Endometrium (tissue), 2 donors: ENCODE results near the gene ACTN2.

Experiments
- FAIRE-seq: peaks from 2 replicates; lab custom pipeline; 2012; peaks lifted over from hg19 to GRCh38; lab: Jason Lieb, UNC
- donor health status: control.
- donor health status: control.

The ACTN2 gene

DNA sequence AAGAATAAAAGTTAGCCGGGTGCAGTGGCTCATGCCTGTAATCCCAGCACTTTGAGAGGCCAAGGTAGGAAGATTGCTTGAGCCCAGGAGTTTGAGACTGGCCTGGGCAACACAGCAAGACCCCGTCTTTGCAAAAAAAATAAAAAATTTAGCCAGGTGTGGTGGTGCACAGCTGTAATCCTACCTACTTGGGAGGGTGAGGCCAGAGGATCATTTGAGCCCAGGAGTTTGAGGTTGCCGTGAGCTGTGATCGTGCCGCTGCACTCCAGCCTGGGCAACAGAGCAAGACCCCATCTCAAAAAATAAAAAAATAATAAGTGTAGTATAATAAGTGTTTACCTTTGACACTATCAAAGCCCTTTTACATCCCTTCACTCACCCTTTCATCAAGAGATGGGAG, 5.0 kb downstream of the ACTN2 start:
- FAIRE-seq = no peak

DNA sequence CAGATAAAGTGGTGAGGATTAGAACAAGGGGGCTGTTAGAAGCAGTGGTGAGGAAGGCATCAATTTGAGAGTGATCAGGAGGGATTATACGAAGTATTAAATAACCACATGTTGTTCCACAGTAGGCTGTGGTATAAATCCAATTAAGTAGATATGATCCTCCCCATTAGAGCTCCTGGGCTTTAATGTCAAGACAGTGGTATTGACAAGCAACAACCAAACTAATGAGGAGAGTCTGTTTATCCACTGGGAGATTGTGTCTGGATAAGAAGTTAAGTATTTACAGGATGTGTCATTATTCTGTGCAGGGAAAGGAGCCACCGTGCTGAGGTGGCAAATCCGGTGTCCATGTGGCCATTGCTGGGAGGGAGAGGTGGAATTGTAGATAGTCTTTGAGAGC, 5.8 kb downstream of the ACTN2 start:
- no peak for FAIRE-seq

GRCh38 chr1:236692742-236693141, 6.4 kb downstream of the ACTN2 start:
- no peak for FAIRE-seq

DNA sequence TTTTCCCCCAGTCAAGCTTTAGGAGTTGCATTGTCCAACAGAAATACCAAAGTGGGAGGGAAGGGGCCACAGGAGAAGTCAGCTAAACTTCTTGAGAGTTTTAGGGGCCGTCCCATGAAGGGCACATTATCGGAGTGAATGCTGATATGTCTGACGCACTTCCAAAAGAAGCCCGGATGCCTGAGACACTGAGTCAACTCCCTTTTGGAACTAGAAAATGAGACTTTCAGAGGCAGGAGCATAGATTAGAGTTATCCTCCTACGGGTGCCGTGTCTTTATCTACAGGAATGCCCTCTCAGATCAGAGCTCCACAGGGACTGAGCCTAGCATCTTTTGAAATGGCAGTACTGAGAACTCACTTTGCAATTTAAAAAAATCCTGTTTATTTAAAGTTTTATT, 13.1 kb downstream of the ACTN2 start:
- no peak for FAIRE-seq

GRCh38 chr1:236700903-236701302, 14.6 kb downstream of the ACTN2 start:
- FAIRE-seq = no peak

DNA sequence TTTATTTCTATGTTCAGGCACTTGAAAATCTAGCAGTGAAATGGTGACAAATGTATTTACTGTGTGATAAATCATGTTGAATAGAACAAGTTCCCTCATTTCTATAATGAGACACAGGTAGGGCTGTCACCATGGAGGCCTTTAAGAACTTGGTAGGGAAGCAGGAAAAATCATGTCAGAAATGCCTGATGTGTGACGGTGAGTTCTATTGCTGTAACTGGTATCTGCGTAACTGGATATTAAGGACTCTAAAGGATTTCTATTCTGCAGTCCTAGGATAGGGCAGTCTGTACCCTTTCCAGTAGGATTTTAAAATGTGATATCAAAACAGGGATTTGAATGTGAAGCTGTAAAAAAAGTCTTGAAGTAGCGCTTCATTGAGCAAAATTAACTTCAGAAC, 15.5 kb downstream of the ACTN2 start:
- no peak for FAIRE-seq

DNA sequence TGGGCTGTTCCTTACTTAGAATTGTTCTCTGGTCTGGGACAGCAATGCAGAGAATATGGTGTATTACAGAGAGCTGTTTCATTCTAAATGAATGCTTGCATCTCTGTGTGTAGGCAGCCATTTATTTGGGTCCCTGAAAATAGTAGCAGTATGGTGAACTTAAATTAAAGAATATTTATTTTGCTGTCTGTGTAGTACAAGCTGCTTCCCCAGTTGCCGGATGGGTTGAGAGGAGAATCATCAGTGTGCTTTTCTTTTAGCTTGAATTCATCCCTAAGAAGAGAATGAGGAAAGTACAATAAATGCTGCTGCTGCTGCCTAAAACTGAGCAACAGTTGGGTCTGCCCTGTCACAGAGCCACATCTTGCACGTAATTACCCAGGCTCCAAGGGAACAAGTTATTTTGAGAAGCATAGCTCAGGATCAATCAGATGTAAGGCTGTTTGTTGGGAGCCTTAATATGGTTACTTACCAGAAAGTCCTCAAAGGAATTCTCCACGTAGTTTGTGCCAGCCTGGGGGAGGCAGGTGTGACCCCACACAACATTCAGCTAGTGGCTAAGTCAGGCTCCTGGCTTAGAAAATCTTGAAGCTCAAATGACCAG, 16.6 kb downstream of the ACTN2 start:
- no peak for FAIRE-seq

- no peak for FAIRE-seq
Observed at GRCh38 chr1:236705771-236706170, 19.5 kb downstream of the ACTN2 start.

- no peak for FAIRE-seq
Observed at GRCh38 chr1:236706183-236706582, 19.9 kb downstream of the ACTN2 start.

DNA sequence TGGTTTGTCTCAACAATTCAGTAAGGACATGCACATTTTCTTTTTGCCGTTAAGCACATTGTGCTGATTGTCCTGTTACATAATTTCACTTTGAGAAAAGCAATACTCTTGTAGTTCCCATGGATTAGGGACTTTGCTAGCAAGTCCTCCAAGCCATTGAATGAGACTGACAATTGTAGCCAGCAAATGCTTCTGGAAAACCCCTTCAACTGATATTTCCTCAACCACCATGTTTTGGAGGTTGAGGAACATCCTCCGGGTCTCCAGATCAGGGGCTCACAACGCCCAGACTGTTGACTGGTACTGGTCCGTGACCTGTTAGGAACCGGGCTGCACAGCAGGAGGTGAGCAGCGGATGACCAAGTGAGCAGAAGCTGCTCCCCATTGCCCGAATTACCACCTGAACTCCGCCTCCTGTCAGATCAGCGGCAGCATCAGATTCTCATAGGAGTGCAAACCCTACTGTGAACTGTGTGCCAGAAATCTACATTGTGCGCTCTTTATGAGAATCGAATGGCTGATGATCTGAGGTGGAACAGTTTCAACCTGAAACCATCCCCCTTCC, 24.1 kb downstream of the ACTN2 start:
- FAIRE-seq = no peak

DNA sequence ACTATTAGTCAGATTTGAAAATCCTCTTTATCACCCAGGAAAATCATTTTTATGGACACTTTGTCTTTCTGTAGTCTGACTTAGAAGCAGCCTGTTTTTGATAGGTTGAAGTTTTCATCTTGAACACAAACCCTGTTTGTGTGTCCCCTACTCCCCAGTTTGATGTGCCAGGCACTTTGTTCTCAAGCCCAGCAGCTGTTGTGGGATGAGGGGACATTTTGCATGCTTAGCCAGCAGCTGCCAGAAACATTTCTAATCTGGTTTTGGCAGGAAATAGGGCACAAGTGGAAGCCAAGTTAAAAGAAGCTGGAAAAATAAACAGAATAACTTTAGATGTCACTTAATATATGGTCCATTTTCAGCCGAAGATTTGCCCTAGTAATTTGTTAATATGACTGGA, 29.9 kb downstream of the ACTN2 start:
- FAIRE-seq = no peak

GRCh38 chr1:236717811-236718210, 31.5 kb downstream of the ACTN2 start:
- FAIRE-seq = no peak

GRCh38 chr1:236718328-236718727, 32.0 kb downstream of the ACTN2 start:
- FAIRE-seq = no peak

DNA sequence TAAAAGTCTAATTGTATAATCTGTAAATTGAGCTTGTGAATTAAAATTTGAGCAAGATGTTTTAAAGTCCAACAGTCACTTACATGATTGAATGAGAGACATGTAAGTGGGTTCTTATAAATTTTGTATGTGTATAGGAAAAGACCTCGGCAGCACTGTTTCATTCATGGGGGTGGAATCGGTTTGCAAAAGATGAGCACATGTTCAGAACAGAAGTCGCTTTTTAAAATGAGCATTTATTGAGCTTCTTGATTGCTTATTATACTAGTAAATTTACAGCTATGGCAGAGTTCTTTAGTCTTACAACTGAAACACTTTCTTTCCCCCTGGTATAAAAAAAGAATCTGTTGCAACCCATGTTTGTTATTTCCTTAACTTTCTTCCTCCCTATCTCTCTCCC, 33.9 kb downstream of the ACTN2 start:
- no peak for FAIRE-seq

DNA sequence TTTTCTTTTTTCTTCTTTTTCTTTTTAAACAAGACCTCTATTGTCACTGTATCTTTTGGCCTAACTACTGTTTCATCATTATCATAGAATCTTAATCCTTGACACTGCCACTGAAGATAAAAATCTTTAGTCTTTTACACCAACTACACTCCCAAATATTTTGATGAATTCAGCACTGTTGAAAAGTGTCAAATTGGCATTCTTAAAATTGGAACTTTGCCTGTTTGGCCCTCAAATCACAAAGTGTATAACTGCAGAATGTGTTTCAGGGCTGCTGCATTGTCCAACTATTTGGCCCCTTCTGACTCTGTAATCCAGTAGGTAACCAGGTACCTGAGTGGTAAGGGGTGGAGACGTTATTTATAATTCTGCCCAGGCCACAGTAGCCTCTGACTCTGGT, 34.3 kb downstream of the ACTN2 start:
- no peak for FAIRE-seq

GRCh38 chr1:236724049-236724448, 37.8 kb downstream of the ACTN2 start:
- no peak for FAIRE-seq

- no peak for FAIRE-seq
Observed at GRCh38 chr1:236724506-236724905, 38.2 kb downstream of the ACTN2 start.

GRCh38 chr1:236725668-236726067, 39.4 kb downstream of the ACTN2 start:
- no peak for FAIRE-seq

DNA sequence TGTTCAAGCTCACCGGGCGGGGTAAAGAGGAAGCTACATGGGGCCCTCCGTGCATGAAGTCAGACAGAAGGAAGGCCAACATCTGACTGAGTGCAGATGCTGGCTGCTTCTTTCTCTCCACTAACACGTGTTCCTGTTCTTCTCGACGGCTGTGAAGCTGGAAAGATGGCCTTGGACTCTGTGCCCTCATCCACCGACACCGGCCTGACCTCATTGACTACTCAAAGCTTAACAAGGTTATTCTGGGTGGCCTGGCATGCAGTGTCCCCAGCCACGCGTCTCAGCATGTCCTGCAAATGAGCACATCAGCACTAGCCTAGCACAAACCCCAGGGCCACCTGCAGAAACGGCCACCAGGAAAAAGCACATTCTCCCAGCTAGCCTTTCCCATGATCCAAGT, 41.2 kb downstream of the ACTN2 start:
- no peak for FAIRE-seq

- no peak for FAIRE-seq
Observed at GRCh38 chr1:236728752-236729151, 42.5 kb downstream of the ACTN2 start.

- no peak for FAIRE-seq
Observed at GRCh38 chr1:236733653-236734052, 47.4 kb downstream of the ACTN2 start.

DNA sequence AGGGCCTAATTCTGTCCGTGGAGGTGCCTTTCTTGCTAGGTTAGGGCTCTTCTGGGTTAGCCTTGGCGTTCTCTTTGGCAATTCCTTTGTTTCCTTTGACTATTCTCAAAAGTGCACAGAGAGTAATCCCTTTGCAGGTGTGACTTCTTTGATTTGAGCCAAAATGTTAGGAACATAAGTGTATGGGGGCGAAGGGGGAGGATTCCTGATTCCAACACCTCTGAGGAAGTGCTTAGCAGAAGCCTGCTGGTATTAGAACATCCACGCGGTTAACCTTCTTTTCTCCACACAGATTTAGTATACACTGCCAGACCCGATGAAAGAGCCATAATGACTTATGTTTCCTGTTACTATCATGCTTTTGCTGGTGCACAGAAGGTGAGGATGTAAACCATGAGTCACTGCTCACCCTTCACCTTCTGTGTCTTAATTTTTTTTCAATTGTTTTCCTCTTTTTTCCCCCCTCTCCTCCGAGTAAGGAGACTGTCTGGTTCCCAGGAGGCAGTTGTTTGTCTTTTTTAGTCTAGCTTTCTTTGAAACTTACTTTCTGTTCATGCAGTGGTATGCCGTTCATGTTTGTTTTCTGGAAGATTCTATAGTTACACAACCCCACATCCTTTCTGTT, 48.0 kb downstream of the ACTN2 start:
- FAIRE-seq = no peak

DNA sequence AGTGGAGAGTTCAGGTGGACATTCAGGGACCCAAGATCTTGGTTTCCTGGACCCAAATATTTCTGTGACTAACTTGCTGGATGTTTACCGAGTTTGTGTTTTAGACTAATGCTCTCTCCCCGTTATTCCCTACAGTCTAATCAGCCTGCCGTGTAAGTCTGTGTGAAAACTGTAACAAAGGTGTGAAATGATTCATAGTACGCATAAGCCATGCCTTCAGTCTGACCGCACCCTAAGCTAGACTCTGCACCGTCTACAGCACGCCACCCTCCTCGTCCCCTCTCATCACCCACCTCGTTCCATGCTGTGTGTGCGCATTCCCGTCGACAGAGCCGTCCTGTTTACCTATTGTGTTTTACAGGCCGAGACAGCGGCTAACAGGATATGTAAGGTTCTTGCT, 50.5 kb downstream of the ACTN2 start:
- FAIRE-seq = no peak

DNA sequence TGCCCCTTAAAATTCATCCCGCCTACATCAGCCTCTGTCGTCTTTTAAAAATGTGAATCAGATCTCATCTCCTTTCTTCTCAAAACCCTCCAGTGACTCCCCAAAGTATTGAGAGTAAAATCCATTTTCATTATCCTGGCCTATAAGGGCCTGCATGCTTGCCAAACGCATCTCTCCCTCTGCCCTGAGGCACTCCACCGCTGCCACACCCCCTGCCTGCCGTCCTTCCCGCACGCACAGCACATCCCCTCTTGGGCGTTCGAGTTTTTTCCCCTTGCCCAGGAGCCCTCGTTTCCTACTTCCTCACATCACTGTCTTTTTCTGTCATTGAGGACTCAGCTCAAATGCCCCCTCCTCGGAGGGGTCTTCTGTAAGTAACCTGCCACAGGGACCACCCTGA, 55.5 kb downstream of the ACTN2 start:
- FAIRE-seq = no peak
